Measurements from ENCODE around the gene FBXW9. TPM values are rescaled to one million over a fixed set of nuclear protein-coding genes. Genes with fewer than 3 reads are reported as not detected.
"Not testable (repeated sequence)": the region's sequence is repeated elsewhere in the genome, so short reads cannot be mapped to it uniquely, and the experiment has no call there.

FBXW9 gene
- total and polyA plus RNA-seq, 2 experiments from 2014 or later, result 9.1 to 10.9 TPM

- DNase-seq (ENCODE audit: low spot score), result no peak
- Histone ChIP-seq H3K4me3 (no peak overlapping the region), H3K9me3 (ENCODE audit: low read depth) (no peaks in the 10 kb centered on the region), H3K79me2 (no peaks in the 10 kb centered on the region), H2AFZ (no peak overlapping the region), H3K27ac (no peak overlapping the region), H4K20me1 (ENCODE audit: insufficient read depth, poor library complexity, severe bottlenecking) (no peaks in the 10 kb centered on the region), H3K9me2 (replicated peaks; ENCODE audit: insufficient read depth) (no peaks in the 10 kb centered on the region), H3K27me3 (no peaks in the 10 kb centered on the region), H3K4me2 (no peak overlapping the region), H3K4me1 (ENCODE audit: insufficient read depth) (peaks cover 5% of the 10 kb centered on the region), H3K36me3 (replicated peaks; ENCODE audit: insufficient read depth, low read depth) (no peaks in the 10 kb centered on the region)
- WGBS (ENCODE audit: low lambda C conversion rate, missing lambda C conversion rate), result 96% methylated on average over 6 of the region's 6 CpGs
- TF ChIP-seq EZH2 (IDR thresholded peaks at IDR 0.05; ENCODE audit: borderline replicate concordance), result no peak
- no peak for TF ChIP-seq CTCF (IDR thresholded peaks at IDR 0.05; ENCODE audit: poor library complexity)
- TF ChIP-seq EZH2phosphoT487 (IDR thresholded peaks at IDR 0.05; ENCODE audit: low read depth, severe bottlenecking, unreplicated experiment), result no peak
These were observed 1.7 kb upstream of the FBXW9 start for GRCh38 chr19:12698138-12698537.

DNA sequence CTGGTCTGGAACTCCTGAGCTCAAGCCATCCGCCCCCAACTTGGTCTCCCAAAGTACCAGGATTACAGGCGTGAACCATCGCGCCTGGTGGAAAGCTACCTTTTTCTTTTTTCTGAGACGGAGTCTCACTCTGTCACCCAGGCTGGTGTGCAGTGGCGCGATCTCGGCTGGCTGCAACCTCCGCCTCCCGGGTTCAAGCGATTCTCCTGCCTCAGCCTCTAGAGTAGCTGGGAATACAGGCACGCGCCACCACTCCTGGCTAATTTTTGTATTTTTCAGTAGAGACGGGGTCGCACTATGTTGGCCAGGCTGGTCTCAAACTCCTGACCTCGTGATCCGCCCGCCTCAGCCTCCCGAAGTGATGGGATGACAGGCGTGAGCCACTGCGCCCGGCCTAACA is 994 bp upstream of the FBXW9 start:
- not testable (repeated sequence) for H3K36me3 ChIP-seq (replicated peaks; ENCODE audit: insufficient read depth, low read depth); H3K79me2 ChIP-seq; H3K27me3 ChIP-seq; H3K4me3 ChIP-seq; H3K4me1 ChIP-seq (ENCODE audit: insufficient read depth); H4K20me1 ChIP-seq (ENCODE audit: insufficient read depth, poor library complexity, severe bottlenecking); H3K27ac ChIP-seq; H3K9me2 ChIP-seq (replicated peaks; ENCODE audit: insufficient read depth); H2AFZ ChIP-seq; DNase-seq (ENCODE audit: low spot score); H3K9me3 ChIP-seq (ENCODE audit: low read depth)
- peak overlapping the region; percentile 87 for H3K4me2 ChIP-seq
- WGBS (ENCODE audit: low lambda C conversion rate, missing lambda C conversion rate), result 96% methylated on average over 22 of the region's 22 CpGs

- Histone ChIP-seq H3K27ac (no peak overlapping the region), H3K9me2 (replicated peaks; ENCODE audit: insufficient read depth) (no peaks in the 10 kb centered on the region), H3K4me3 (peak overlapping the region; percentile 25), H3K4me2 (peak overlapping the region; percentile 87), H3K79me2 (no peaks in the 10 kb centered on the region), H4K20me1 (ENCODE audit: insufficient read depth, poor library complexity, severe bottlenecking) (no peaks in the 10 kb centered on the region), H3K36me3 (replicated peaks; ENCODE audit: insufficient read depth, low read depth) (no peaks in the 10 kb centered on the region), H2AFZ (peak overlapping the region; percentile 77), H3K9me3 (ENCODE audit: low read depth) (no peaks in the 10 kb centered on the region), H3K27me3 (no peaks in the 10 kb centered on the region), H3K4me1 (ENCODE audit: insufficient read depth) (peaks cover 5% of the 10 kb centered on the region)
- TF ChIP-seq EZH2phosphoT487 (IDR thresholded peaks at IDR 0.05; ENCODE audit: low read depth, severe bottlenecking, unreplicated experiment), result no peak
- no peak for TF ChIP-seq CTCF (IDR thresholded peaks at IDR 0.05; ENCODE audit: poor library complexity)
- no peak for TF ChIP-seq EZH2 (IDR thresholded peaks at IDR 0.05; ENCODE audit: borderline replicate concordance)
- no peak for DNase-seq (ENCODE audit: low spot score)
- WGBS (ENCODE audit: low lambda C conversion rate, missing lambda C conversion rate), result 10% methylated on average over 26 of the region's 36 CpGs
These were observed 450 bp downstream of the FBXW9 start for GRCh38 chr19:12695997-12696365.

- TF ChIP-seq CTCF (IDR thresholded peaks at IDR 0.05; ENCODE audit: poor library complexity) (no peak), EZH2phosphoT487 (IDR thresholded peaks at IDR 0.05; ENCODE audit: low read depth, severe bottlenecking, unreplicated experiment) (no peak), EZH2 (IDR thresholded peaks at IDR 0.05; ENCODE audit: borderline replicate concordance) (no peak)
- H3K4me2 ChIP-seq, result peak overlapping the region; percentile 87
- no peaks in the 10 kb centered on the region for H3K36me3 ChIP-seq (replicated peaks; ENCODE audit: insufficient read depth, low read depth)
- H3K27ac ChIP-seq, result no peak overlapping the region
- H3K9me3 ChIP-seq (ENCODE audit: low read depth), result no peaks in the 10 kb centered on the region
- 92% methylated on average over 1 of the region's 1 CpG for WGBS (ENCODE audit: low lambda C conversion rate, missing lambda C conversion rate)
- H2AFZ ChIP-seq, result no peak overlapping the region
- no peaks in the 10 kb centered on the region for H4K20me1 ChIP-seq (ENCODE audit: insufficient read depth, poor library complexity, severe bottlenecking)
- no peaks in the 10 kb centered on the region for H3K27me3 ChIP-seq
- no peak overlapping the region for H3K4me3 ChIP-seq
- DNase-seq (ENCODE audit: low spot score), result no peak
- no peaks in the 10 kb centered on the region for H3K79me2 ChIP-seq
- H3K4me1 ChIP-seq (ENCODE audit: insufficient read depth), result peaks cover 5% of the 10 kb centered on the region
- no peaks in the 10 kb centered on the region for H3K9me2 ChIP-seq (replicated peaks; ENCODE audit: insufficient read depth)
These were observed 917 bp downstream of the FBXW9 start for GRCh38 chr19:12695514-12695913.

All from hepatocyte (in vitro differentiated cells).